Measurements from ENCODE around the gene CCDC61. TPM values are rescaled to one million over a fixed set of nuclear protein-coding genes. Genes with fewer than 3 reads are reported as not detected.

Gene CCDC61
- total RNA-seq, 1 donor from 2014 or later, result 15.4 TPM

- DNase-seq, result no peak
- no peak for TF ChIP-seq CTCF (IDR thresholded peaks at IDR 0.05)
- Histone ChIP-seq H3K36me3 (no peaks in the 10 kb centered on the region), H3K27me3 (peaks cover 15% of the 10 kb centered on the region), H3K4me3 (peak overlapping the region; percentile 32), H3K4me1 (peaks cover 4% of the 10 kb centered on the region), H3K27ac (no peak overlapping the region), H3K9me3 (no peaks in the 10 kb centered on the region)
- no peak for ATAC-seq
- intact Hi-C loops (cut with DNase I), result no loop called here
Measured at GRCh38 chr19:46014534-46014933, 19.3 kb downstream of the CCDC61 start.

GRCh38 chr19:46014941-46015686, 19.8 kb downstream of the CCDC61 start:
- DNase-seq, result peak; percentile 92
- Histone ChIP-seq H3K4me1 (peaks cover 4% of the 10 kb centered on the region), H3K27ac (no peak overlapping the region), H3K4me3 (peak overlapping the region; percentile 71), H3K27me3 (peaks cover 15% of the 10 kb centered on the region), H3K36me3 (no peaks in the 10 kb centered on the region), H3K9me3 (no peaks in the 10 kb centered on the region)
- intact Hi-C loops (cut with DNase I), result no loop called here
- no peak for TF ChIP-seq CTCF (IDR thresholded peaks at IDR 0.05)
- ATAC-seq, result peak; percentile 87

- Histone ChIP-seq H3K4me1 (peaks cover 4% of the 10 kb centered on the region), H3K9me3 (no peaks in the 10 kb centered on the region), H3K27me3 (peaks cover 15% of the 10 kb centered on the region), H3K36me3 (no peaks in the 10 kb centered on the region), H3K27ac (no peak overlapping the region), H3K4me3 (peak overlapping the region; percentile 71)
- intact Hi-C loops (cut with DNase I), result no loop called here
- no peak for TF ChIP-seq CTCF (IDR thresholded peaks at IDR 0.05)
- ATAC-seq (peak; percentile 1), DNase-seq (no peak)
Measured at GRCh38 chr19:46015687-46016425, 20.6 kb downstream of the CCDC61 start.

GRCh38 chr19:46016426-46017094, 21.3 kb downstream of the CCDC61 start:
- no peaks in the 10 kb centered on the region for H3K36me3 ChIP-seq
- no peak overlapping the region for H3K27ac ChIP-seq
- H3K4me1 ChIP-seq, result peaks cover 4% of the 10 kb centered on the region
- peak; percentile 90 for TF ChIP-seq CTCF (IDR thresholded peaks at IDR 0.05)
- H3K4me3 ChIP-seq, result peak overlapping the region; percentile 71
- ATAC-seq (peak; percentile 86), DNase-seq (peak; percentile 91)
- peaks cover 15% of the 10 kb centered on the region for H3K27me3 ChIP-seq
- intact Hi-C loops (cut with DNase I), result no loop called here
- H3K9me3 ChIP-seq, result no peaks in the 10 kb centered on the region

- TF ChIP-seq CTCF (IDR thresholded peaks at IDR 0.05), result peak; percentile 3
- ATAC-seq (no peak), DNase-seq (no peak)
- Histone ChIP-seq H3K9me3 (no peaks in the 10 kb centered on the region), H3K4me1 (peaks cover 4% of the 10 kb centered on the region), H3K4me3 (no peak overlapping the region), H3K27me3 (peaks cover 17% of the 10 kb centered on the region), H3K36me3 (no peaks in the 10 kb centered on the region), H3K27ac (no peak overlapping the region)
- intact Hi-C loops (cut with DNase I), result no loop called here
Measured at GRCh38 chr19:46017095-46017429, 21.8 kb downstream of the CCDC61 start.
